Measurements from ENCODE around the gene MIEF2. TPM values are rescaled to one million over a fixed set of nuclear protein-coding genes. Genes with fewer than 3 reads are reported as not detected.

The MIEF2 gene
- total and polyA plus RNA-seq, 8 donors, result 5.8 to 11.1 (median 9.1) TPM

- peaks cover 2 to 8% (median 4%) of the 10 kb centered on the region in 3 donors for H3K36me3 ChIP-seq
- 91 to 95% methylated on average over 18 to 19 of the region's 19 CpGs for WGBS, 2 donors
- peak in 1 of 6 donors; percentile 68 for DNase-seq
These were observed 20.0 kb upstream of the MIEF2 start for GRCh38 chr17:18240449-18240848.

GRCh38 chr17:18241229-18241871, 19.1 kb upstream of the MIEF2 start:
- TF ChIP-seq CTCF (IDR thresholded peaks at IDR 0.05), result no peak
- no peaks in the 10 kb centered on the region for H3K9me3 ChIP-seq
- no peak for FAIRE-seq
- intact Hi-C loops (cut with DNase I), result no loop called here
- peaks cover 6 to 17% (median 11%) of the 10 kb centered on the region in 3 donors for H3K36me3 ChIP-seq
- H3K4me3 ChIP-seq, result no peak overlapping the region
- 84 to 85% methylated on average over 28 of the region's 28 CpGs for WGBS, 2 donors
- H3K4me1 ChIP-seq, result no peaks in the 10 kb centered on the region
- peak in 1 of 6 donors; percentile 65 for DNase-seq
- no peak for ATAC-seq
- H3K27ac ChIP-seq, result no peak overlapping the region
- no peaks in the 10 kb centered on the region for H3K27me3 ChIP-seq

More at GRCh38 chr17:18240449-18240848, 20.0 kb upstream of the MIEF2 start:
- ATAC-seq (no peak), FAIRE-seq (no peak)
- intact Hi-C loops (cut with DNase I), result no loop called here
- no peak overlapping the region for H3K4me3 ChIP-seq
- H3K4me1 ChIP-seq, result no peaks in the 10 kb centered on the region
- H3K27me3 ChIP-seq, result no peaks in the 10 kb centered on the region
- no peak for TF ChIP-seq CTCF (IDR thresholded peaks at IDR 0.05)
- no peak overlapping the region for H3K27ac ChIP-seq
- no peaks in the 10 kb centered on the region for H3K9me3 ChIP-seq

GRCh38 chr17:18245038-18245776, 15.3 kb upstream of the MIEF2 start:
- H3K36me3 ChIP-seq, result peaks cover 6 to 31% (median 11%) of the 10 kb centered on the region in 3 donors
- H3K27me3 ChIP-seq, result no peaks in the 10 kb centered on the region
- 91% methylated on average over 21 of the region's 21 CpGs for WGBS, 2 donors
- H3K4me1 ChIP-seq, result no peaks in the 10 kb centered on the region
- intact Hi-C loops (cut with DNase I), result no loop called here
- no peak overlapping the region for H3K4me3 ChIP-seq
- H3K27ac ChIP-seq, result no peak overlapping the region
- TF ChIP-seq CTCF (IDR thresholded peaks at IDR 0.05), result no peak
- no peaks in the 10 kb centered on the region for H3K9me3 ChIP-seq
- FAIRE-seq (no peak), DNase-seq (peak in 1 of 6 donors; percentile 71), ATAC-seq (no peak)

GRCh38 chr17:18246109-18246725, 14.2 kb upstream of the MIEF2 start:
- FAIRE-seq (no peak), DNase-seq (peak in 1 of 6 donors; percentile 67), ATAC-seq (no peak)
- intact Hi-C loops (cut with DNase I), result no loop called here
- Histone ChIP-seq H3K27ac (no peak overlapping the region), H3K4me1 (no peaks in the 10 kb centered on the region), H3K4me3 (no peak overlapping the region), H3K9me3 (no peaks in the 10 kb centered on the region), H3K36me3 (peaks cover 7 to 40% (median 16%) of the 10 kb centered on the region in 3 donors), H3K27me3 (no peaks in the 10 kb centered on the region)
- no peak for TF ChIP-seq CTCF (IDR thresholded peaks at IDR 0.05)
- 92 to 93% methylated on average over 21 to 24 of the region's 24 CpGs for WGBS, 2 donors
